HCT116 (cell line): Measurements from ENCODE around the gene CDH11. TPM values are rescaled to one million over a fixed set of nuclear protein-coding genes. Genes with fewer than 3 reads are reported as not detected.

Source experiments
- ATAC-seq: fragments of 200-7000 bp; cut with Tn5 transposase; 2 replicates; pipeline ENCODE4 v1.9.1; 2020; ENCODE audit warnings: mild to moderate bottlenecking, moderate library complexity
- BruUV-seq: library from RNA; stranded (reverse); fragments of 400-500 nt; replicated peaks from 2 replicates; lab custom pipeline; 2021; lab: Mats Ljungman, UMichigan
- CTCF ChIA-PET: fragments of 300-600 bp; sonication (Branson Sonifier 250); formaldehyde crosslinking; loops from one replicate; lab custom pipeline; 2021; ENCODE audit warnings: antibody characterized with exemption; lab: Charles Lee
- POLR2A ChIA-PET: fragments of 300-600, 350-600 bp; sonication (Branson Sonifier 250); formaldehyde crosslinking; loops from one replicate; lab custom pipeline; 2021; ENCODE audit warnings: antibody characterized with exemption; lab: Charles Lee
- RAD21 ChIA-PET, 2 experiments: fragments of 300-600 bp; sonication (Branson Sonifier 250); formaldehyde crosslinking; loops; one replicate each; lab custom pipeline; 2023; ENCODE audit warnings: low total read pairs in 2 of 2; ENCODE audit not compliant: uncharacterized antibody in 2 of 2, unreplicated experiment in 2 of 2, low non-redundant PET in 1 of 2; lab: Charles Lee
- DNase-seq: peaks from one replicate; pipeline ENCODE4 v3.0.0-alpha.2; 2010; ENCODE audit warnings: low read depth, low spot score
- H2AFZ ChIP-seq: fragments of 200-600 bp; shearing (Covaris generic), sonication (generic); 2 replicates; pipeline ENCODE4 v1.6.1; 2017; ENCODE audit warnings: low read depth, mixed run types, mixed read lengths, antibody characterized with exemption, low read length; ENCODE audit not compliant: poor library complexity, severe bottlenecking
- H3K27ac ChIP-seq: 2 replicates; pipeline ENCODE4 v1.5.1; 2012; ENCODE audit warnings: low read depth, low read length
- H3K27me3 ChIP-seq: fragments of 200-600 bp; sonication (generic); 2 replicates; pipeline ENCODE4 v1.6.1; 2016; ENCODE audit warnings: mixed run types, low read length, mixed read lengths; ENCODE audit not compliant: insufficient read depth
- H3K36me3 ChIP-seq, 2 experiments: fragments of 200-500 bp in 1 of 2; fragments of 200-600 bp in 1 of 2; sonication (Bioruptor generic) in 1 of 2; sonication (generic) in 1 of 2; 2 replicates each; pipeline versions ENCODE4 v1.5.1 to v1.6.1; 2014 to 2016; ENCODE audit warnings: low read length in 2 of 2, inconsistent platforms in 1 of 2, mixed read lengths in 1 of 2, mixed run types in 1 of 2; ENCODE audit not compliant: insufficient read depth in 2 of 2, control insufficient read depth in 1 of 2
- H3K4me1 ChIP-seq, 2 experiments: fragments of 200-600 bp in 1 of 2; sonication (generic) in 1 of 2; 2 replicates each; pipeline versions ENCODE4 v1.5.1 to v1.6.1; 2012 to 2017; ENCODE audit warnings: low read length in 2 of 2, inconsistent platforms in 1 of 2, mild to moderate bottlenecking in 1 of 2, mixed read lengths in 1 of 2, mixed run types in 1 of 2, moderate library complexity in 1 of 2; ENCODE audit not compliant: insufficient read depth in 2 of 2, control insufficient read depth in 1 of 2
- H3K4me2 ChIP-seq: fragments of 200-600 bp; sonication (generic); 2 replicates; pipeline ENCODE4 v1.6.1; 2017; ENCODE audit warnings: mixed run types, low read length, mixed read lengths
- H3K4me3 ChIP-seq, 2 experiments: fragments of 200-600 bp in 1 of 2; sonication (generic) in 1 of 2; replicated peaks in 1 of 2; 2 replicates each; pipeline ENCODE4 v1.5.1; 2011 to 2016; ENCODE audit warnings: low read length in 2 of 2, control low read depth in 1 of 2, low read depth in 1 of 2, mild to moderate bottlenecking in 1 of 2, mixed read lengths in 1 of 2, mixed run types in 1 of 2
- H3K79me2 ChIP-seq: fragments of 200-600 bp; sonication (generic); 2 replicates; pipeline ENCODE4 v1.6.1; 2017; ENCODE audit warnings: mild to moderate bottlenecking, mixed run types, low read length, moderate library complexity, mixed read lengths; ENCODE audit not compliant: insufficient read depth
- H3K9ac ChIP-seq: fragments of 200-600 bp; sonication (generic); 2 replicates; pipeline ENCODE4 v1.6.1; 2016; ENCODE audit warnings: low read length, mixed read lengths
- H3K9me2 ChIP-seq: fragments of 200-600 bp; sonication (generic), shearing (Covaris generic); 2 replicates; pipeline ENCODE4 v1.6.1; 2017; ENCODE audit warnings: mixed run types, mild to moderate bottlenecking, moderate library complexity; ENCODE audit not compliant: insufficient read depth
- H3K9me3 ChIP-seq, 2 experiments: fragments of 200-500 bp in 1 of 2; fragments of 200-600 bp in 1 of 2; sonication (Bioruptor generic) in 1 of 2; sonication (generic) in 1 of 2; 2 replicates each; pipeline ENCODE4 v1.6.1; 2014 to 2017; ENCODE audit warnings: low read length in 2 of 2, mixed read lengths in 2 of 2, inconsistent platforms in 1 of 2, low read depth in 1 of 2, mild to moderate bottlenecking in 1 of 2, mixed run types in 1 of 2, moderate library complexity in 1 of 2; ENCODE audit not compliant: control insufficient read depth in 1 of 2, insufficient read depth in 1 of 2
- H4K20me1 ChIP-seq: fragments of 200-600 bp; sonication (generic), shearing (Covaris generic); 2 replicates; pipeline ENCODE4 v1.6.1; 2017; ENCODE audit warnings: mixed run types, mild to moderate bottlenecking, moderate library complexity; ENCODE audit not compliant: insufficient read depth
- CBX3 ChIP-seq: IDR thresholded peaks from 2 replicates; pipeline ENCODE4 v1.6.1; 2012; ENCODE audit warnings: low read depth
- CEBPB ChIP-seq: IDR thresholded peaks from 2 replicates; pipeline ENCODE4 v1.6.1; 2012; ENCODE audit warnings: low read depth
- EZH2phosphoT487 ChIP-seq: fragments of 200-600 bp; IDR thresholded peaks from 2 replicates; pipeline ENCODE4 v1.6.1; 2018; ENCODE audit warnings: antibody characterized with exemption, borderline replicate concordance
- FOSL1 ChIP-seq: IDR thresholded peaks from 2 replicates; pipeline ENCODE4 v1.6.1; 2012; ENCODE audit warnings: low read depth
- JUND ChIP-seq: IDR thresholded peaks from 2 replicates; pipeline ENCODE4 v1.6.1; 2012
- POLR2AphosphoS5 ChIP-seq: IDR thresholded peaks from 2 replicates; pipeline ENCODE4 v1.6.1; 2011; ENCODE audit warnings: mild to moderate bottlenecking, low read depth, low read length, moderate library complexity
- RAD21 ChIP-seq: IDR thresholded peaks from 2 replicates; pipeline ENCODE4 v1.6.1; 2012; ENCODE audit warnings: low read depth, mild to moderate bottlenecking
- SP1 ChIP-seq: IDR thresholded peaks from 2 replicates; pipeline ENCODE4 v1.6.1; 2012; ENCODE audit warnings: low read depth
- TCF7L2 ChIP-seq: IDR thresholded peaks from 2 replicates; pipeline ENCODE4 v1.7.0; 2011; ENCODE audit warnings: borderline replicate concordance, inconsistent platforms; ENCODE audit not compliant: insufficient read depth, insufficient read length; ENCODE audit errors: extremely low read depth
- ZFX ChIP-seq: fragments of 450-650 bp; IDR thresholded peaks from 2 replicates; pipeline ENCODE4 v1.6.1; 2017
- ZNF274 ChIP-seq: fragments of 200-500 bp; sonication (Bioruptor generic); IDR thresholded peaks from 2 replicates; pipeline ENCODE4 v1.6.1; 2014; ENCODE audit warnings: mild to moderate bottlenecking, low read depth, low read length, inconsistent platforms
- intact Hi-C: fragments of 100-400 bp; cut with micrococcal nuclease; formaldehyde crosslinking; loops from 2 replicates; pipeline ENCODE4 v1.10.0; 2022
- total RNA-seq: library from RNA; stranded (reverse); gene quantifications from one replicate; pipeline ENCODE4 v1.2.1, GENCODE V29; 2021; ENCODE audit not compliant: unreplicated experiment
- TF ChIP-seq, protein P1 (sequence below): IDR thresholded peaks from 2 replicates; pipeline ENCODE4 v1.6.1; 2012; ENCODE audit warnings: low read depth
- TF ChIP-seq, protein P2 (sequence below): IDR thresholded peaks from 2 replicates; pipeline ENCODE4 v1.6.1; 2012
- TF ChIP-seq, protein P3 (sequence below): IDR thresholded peaks from 2 replicates; pipeline ENCODE4 v1.6.1; 2012
- TF ChIP-seq, protein P4 (sequence below): IDR thresholded peaks from 2 replicates; pipeline ENCODE4 v1.6.1; 2011; ENCODE audit warnings: mild to moderate bottlenecking, low read length, moderate library complexity; ENCODE audit not compliant: insufficient replicate concordance; ENCODE audit errors: extremely low read depth

CDH11 gene
- total RNA-seq, 1 experiment from 2014 or later: 0.52 TPM

DNA sequence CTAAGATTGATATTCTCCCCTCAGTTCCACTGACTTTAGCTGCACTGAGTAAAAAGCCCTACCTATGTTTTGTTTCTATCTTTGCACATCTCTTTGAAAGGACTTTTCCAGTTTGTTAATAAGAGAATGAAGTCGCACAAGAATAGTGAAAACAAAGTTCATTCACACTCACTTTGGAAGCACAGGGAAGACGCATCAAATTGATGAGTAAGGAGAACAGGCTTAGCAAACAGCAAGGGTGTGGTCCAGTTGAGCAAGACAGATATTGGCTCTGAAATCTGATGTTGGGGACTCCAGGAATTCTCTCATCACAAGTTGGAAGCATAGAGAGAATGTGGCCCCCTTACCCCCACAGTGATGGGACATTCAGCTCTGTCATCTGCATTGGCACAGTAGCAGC lies 221.3 kb downstream of the CDH11 start:
- no peaks in the 10 kb centered on the region for H3K36me3 ChIP-seq
- ChIA-PET RAD21 (no interaction called here), CTCF (no interaction called here), POLR2A (no interaction called here)
- intact Hi-C loops: no loop called here
- no peaks in the 10 kb centered on the region for H3K9me2 ChIP-seq
- H4K20me1 ChIP-seq: no peaks in the 10 kb centered on the region
- no peaks in the 10 kb centered on the region for H3K79me2 ChIP-seq
- H3K9ac ChIP-seq: no peak overlapping the region
- no peaks in the 10 kb centered on the region for H3K4me1 ChIP-seq
- DNase-seq (no peak), ATAC-seq (no peak)
- H3K4me2 ChIP-seq: no peak overlapping the region
- peaks cover 4 to 26% of the 10 kb centered on the region in 2 experiments; a peak in 2 of 4 replicates for H3K9me3 ChIP-seq
- no peak overlapping the region for H2AFZ ChIP-seq
- H3K27me3 ChIP-seq: no peaks in the 10 kb centered on the region
- no peak overlapping the region for H3K4me3 ChIP-seq
- H3K27ac ChIP-seq: no peak overlapping the region
- TF ChIP-seq CEBPB (no peak), ZNF274 (no peak), POLR2AphosphoS5 (no peak), SP1 (no peak), TCF7L2 (no peak), FOSL1 (no peak), CBX3 (no peak), ZFX (no peak), JUND (no peak), EZH2phosphoT487 (no peak), RAD21 (no peak)
- TF ChIP-seq, protein P1, sequence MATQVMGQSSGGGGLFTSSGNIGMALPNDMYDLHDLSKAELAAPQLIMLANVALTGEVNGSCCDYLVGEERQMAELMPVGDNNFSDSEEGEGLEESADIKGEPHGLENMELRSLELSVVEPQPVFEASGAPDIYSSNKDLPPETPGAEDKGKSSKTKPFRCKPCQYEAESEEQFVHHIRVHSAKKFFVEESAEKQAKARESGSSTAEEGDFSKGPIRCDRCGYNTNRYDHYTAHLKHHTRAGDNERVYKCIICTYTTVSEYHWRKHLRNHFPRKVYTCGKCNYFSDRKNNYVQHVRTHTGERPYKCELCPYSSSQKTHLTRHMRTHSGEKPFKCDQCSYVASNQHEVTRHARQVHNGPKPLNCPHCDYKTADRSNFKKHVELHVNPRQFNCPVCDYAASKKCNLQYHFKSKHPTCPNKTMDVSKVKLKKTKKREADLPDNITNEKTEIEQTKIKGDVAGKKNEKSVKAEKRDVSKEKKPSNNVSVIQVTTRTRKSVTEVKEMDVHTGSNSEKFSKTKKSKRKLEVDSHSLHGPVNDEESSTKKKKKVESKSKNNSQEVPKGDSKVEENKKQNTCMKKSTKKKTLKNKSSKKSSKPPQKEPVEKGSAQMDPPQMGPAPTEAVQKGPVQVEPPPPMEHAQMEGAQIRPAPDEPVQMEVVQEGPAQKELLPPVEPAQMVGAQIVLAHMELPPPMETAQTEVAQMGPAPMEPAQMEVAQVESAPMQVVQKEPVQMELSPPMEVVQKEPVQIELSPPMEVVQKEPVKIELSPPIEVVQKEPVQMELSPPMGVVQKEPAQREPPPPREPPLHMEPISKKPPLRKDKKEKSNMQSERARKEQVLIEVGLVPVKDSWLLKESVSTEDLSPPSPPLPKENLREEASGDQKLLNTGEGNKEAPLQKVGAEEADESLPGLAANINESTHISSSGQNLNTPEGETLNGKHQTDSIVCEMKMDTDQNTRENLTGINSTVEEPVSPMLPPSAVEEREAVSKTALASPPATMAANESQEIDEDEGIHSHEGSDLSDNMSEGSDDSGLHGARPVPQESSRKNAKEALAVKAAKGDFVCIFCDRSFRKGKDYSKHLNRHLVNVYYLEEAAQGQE: no peak
- TF ChIP-seq, protein P2, sequence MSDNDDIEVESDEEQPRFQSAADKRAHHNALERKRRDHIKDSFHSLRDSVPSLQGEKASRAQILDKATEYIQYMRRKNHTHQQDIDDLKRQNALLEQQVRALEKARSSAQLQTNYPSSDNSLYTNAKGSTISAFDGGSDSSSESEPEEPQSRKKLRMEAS: no peak
- TF ChIP-seq, protein P3, sequence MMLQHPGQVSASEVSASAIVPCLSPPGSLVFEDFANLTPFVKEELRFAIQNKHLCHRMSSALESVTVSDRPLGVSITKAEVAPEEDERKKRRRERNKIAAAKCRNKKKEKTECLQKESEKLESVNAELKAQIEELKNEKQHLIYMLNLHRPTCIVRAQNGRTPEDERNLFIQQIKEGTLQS: no peak
- TF ChIP-seq, protein P4, sequence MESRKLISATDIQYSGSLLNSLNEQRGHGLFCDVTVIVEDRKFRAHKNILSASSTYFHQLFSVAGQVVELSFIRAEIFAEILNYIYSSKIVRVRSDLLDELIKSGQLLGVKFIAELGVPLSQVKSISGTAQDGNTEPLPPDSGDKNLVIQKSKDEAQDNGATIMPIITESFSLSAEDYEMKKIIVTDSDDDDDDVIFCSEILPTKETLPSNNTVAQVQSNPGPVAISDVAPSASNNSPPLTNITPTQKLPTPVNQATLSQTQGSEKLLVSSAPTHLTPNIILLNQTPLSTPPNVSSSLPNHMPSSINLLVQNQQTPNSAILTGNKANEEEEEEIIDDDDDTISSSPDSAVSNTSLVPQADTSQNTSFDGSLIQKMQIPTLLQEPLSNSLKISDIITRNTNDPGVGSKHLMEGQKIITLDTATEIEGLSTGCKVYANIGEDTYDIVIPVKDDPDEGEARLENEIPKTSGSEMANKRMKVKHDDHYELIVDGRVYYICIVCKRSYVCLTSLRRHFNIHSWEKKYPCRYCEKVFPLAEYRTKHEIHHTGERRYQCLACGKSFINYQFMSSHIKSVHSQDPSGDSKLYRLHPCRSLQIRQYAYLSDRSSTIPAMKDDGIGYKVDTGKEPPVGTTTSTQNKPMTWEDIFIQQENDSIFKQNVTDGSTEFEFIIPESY: no peak
- BruUV-seq: no TSS peak
